NCI-H1092 (cell line): ENCODE measurements around the gene RSPH1.

Experiments
- DNase-seq: peaks from one replicate; lab custom pipeline; 2025; lab: John Stamatoyannopoulos, UW

RSPH1 gene

DNA sequence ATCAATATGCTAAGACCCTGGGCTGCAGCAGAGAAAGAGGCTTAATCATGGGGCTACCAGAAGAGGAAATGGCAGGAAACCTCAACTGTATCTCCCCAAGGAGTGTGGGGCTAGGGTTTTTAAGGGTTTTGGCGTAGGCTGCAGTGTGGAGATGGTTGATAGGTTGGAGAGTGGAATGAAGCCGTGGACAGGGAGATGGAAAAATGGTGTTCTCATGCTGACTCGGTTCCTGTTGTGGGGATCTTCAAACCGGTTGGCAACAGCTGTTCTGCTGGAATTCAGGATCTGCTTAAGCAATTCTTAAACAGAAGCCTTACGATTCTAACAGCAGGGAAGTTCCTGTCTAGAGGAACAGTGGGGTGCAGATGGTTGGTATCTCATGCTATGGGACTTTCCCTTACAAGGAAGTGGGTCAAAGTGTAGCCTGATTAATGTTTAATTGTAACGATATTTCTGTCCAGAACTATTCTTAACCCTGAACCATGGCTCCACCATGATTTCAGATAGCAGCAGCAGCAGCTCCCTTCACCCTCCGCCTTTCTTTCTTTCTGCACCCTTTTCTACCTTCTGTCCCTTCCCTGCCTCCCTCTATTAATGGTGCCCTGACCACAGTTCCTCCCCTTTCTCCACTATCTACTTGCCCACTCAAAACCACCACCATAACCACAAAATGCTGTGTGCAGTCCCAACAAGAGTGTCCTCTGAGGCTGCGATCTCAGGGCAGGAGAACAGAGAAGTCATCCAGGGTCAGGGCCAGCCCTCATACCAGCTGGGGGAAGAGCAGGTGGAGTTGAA, 30.8 kb downstream of the RSPH1 start:
- no peak for DNase-seq

DNA sequence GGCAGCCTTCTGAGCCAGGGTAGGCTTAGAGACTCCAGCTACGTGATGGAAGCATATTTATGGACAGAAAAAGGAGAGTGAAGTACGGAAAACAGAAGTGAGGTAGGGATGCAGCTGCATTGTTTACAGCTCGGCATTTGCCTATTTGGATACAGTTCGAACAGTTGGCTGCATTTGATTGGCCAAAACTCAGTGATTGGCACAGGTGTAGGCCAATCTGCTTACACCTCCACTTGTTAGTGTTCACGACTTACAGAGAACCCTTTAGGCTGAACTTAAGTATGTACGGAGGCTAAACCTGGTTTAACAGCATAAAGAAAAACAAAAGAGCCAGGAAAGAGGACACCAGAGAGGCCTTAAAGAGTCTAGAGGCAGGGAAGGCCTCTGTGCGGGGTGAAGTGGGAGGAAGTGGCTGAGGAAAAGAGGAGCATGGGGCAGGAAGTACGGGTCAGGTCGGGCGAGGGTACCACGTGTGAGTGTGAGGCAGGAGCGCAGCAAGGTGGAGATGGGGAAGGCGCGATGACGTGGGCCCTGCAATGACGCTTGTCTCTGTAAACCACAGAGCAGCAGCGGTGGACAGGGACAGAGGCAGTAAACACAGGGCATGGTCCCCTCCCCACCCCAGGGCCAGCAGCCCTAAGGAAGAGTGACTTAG, 32.0 kb downstream of the RSPH1 start:
- DNase-seq: no peak

DNA sequence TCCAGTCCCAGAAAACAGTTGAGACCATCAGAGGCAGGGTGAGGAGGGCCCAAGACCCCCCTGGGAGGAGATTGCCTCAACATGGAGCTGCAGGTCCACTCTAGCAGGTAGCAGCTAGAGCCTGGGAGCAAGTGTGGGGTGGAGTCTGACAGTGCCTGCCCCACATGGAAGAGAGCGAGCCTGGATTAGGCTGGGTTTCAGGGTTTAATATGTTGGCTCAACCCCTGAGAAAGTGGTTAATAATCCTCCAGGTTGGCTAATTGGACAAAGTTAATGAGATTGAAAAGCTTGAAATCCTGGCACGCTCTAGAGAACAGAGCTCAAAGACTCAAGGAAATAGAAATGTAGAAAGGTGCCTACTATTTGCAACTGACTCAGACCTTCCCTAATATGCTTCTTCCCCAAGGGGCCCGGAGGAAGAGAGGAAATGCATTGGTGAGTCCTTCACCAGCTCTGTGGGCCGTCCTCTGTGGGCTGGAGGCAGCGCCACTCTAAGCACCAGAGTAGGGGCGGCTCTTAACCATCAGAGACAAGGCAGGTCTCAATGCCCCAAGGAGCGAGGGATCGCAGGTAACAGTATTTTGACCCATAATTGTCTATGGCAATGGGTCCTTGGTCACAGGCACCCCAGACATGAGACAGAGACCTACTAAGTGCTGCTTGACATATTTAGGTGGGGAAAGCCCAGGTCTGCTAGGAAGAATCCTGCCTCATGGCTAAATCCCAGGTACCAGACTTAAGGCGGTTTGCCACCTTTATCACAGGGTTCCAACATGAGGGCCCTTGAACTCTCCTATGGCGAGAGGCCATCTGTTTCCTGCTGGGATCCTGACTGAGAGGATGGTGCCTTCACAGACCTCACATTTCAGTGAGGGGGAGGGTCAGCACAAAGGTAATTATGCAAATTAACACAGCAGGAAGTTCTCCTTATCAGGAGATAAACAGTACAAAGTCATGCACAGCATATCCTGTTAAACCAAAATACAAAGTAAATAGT, 33.8 kb downstream of the RSPH1 start:
- peak; percentile 10 for DNase-seq

- DNase-seq: no peak
These were observed 34.9 kb downstream of the RSPH1 start for GRCh38 chr21:42461185-42461520.

DNA sequence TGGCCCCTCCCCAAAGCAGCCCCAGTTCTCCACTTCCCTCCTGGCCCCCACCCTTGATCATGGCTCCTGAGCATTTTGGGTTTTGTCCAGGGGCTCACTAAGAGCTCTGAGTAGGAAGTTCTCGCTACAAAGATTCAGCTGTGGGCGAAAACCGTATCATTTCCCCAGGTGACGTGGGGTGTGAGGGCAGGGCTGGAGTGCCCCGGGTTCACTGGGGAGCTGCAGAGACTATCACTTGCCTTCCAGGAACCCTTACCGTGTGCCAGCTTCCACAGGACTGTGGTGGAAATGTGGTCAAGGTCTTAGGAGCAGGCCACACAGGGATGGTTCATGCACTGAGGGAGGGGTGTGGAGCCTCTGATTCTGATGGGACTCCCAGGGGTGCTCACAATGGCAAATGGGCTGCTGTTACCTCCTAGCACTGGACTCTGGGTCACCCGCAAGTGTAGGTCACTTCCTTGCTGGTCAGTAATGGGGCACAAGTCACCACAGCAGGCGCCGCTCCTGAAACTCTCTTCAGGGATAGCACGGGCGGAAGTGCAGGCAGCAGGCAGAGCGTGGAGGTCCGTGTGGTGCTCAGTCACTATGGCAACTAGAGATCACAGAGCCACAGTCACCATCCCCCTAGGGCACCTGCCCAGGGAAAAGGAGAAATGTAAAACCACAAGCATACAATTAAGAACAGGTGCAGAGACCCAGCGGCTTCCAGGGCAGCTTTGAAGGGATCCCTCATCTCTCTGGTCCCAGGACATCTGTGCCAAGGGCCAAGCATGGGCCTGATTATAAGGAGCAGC, 35.4 kb downstream of the RSPH1 start:
- peak; percentile 65 for DNase-seq

DNA sequence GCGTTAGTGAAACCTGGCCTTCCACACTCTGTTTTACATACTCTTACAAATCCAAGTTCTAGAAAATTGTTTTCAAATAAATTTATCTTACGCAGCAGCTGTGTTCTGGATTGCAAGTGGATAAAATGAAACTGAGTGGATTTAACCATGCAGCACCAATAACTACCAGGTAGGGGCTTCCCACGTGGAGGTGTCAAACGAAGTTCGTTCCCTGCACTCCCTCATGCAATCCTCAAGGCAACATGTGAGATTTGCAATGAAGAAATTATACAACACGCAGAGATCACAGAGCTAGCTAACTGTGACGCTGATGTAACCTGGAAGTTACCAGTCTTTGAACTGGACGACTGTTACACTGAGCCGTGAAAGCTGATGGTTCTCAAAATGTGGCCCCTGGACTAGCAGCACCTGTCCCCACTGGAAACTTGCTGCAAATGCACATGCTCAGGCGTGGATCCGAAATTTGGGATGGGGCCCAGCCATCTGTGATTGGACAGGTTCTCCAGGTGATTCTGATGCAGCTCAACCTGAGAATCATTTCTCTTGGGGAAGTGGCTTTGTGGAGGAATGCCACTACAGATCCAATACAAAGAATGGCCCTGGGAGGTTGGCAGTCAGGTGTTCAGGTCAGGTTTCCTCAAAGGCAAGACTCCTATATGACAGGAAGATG, 36.3 kb downstream of the RSPH1 start:
- DNase-seq: no peak

- DNase-seq: no peak
These were observed 37.0 kb downstream of the RSPH1 start for GRCh38 chr21:42459082-42459460.

DNA sequence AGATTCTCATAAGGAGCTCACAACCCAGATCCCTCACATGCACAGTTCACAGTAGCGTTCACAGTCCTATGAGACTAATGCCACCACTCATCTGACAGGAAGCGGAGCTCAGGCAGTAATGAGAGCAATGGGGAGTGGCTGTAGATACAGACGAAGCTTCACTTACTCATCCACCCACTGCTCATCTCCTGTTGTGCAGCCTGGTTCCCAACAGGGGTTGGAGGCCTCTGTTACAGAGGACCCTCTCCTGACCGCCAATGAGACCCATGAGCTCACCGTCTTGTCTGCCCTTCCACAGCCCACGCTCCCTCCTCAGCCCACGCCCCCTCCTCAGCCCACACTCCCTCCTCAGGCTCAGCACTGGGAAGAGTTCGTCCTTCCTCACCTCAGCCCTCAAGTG, 39.6 kb downstream of the RSPH1 start:
- DNase-seq: no peak

GRCh38 chr21:42455754-42456440, 40.1 kb downstream of the RSPH1 start:
- DNase-seq: no peak

DNA sequence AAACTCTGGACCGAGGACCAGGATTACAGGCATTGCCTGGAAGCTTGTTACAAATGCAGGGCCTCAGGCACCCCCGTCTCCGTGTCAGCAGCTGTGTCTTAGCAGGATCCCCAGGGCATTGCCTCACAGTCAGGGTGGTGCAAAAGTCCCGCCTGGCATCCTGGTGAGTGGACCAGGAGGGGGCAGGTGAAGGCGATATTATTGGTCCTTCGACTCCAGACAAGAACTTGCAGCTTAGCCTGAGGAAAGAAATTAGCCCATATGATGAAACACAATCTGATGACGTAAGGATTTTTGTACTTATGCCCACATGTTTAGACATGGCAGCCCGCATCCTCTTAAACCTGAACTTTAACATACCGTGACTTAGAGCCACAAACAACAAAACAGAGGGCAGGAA, 40.8 kb downstream of the RSPH1 start:
- DNase-seq: no peak

DNA sequence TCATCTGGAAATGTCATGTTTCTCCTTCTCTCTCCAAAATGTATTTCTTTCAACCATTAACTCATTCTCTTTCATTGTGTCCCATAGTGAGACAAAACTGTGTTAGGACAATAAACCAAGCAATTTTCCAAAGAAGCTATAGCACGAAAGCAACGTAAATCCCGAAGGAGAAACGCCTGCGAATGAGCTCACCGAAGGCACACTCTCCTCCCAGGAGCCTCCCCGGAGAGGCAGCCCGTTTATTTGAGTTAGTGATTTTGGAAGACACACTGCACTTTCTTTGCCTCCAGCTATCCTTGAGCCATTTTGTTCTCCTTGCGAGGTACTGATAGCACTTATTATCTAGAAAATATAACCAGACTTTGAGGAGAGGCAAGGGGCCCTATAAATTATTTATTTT, 41.2 kb downstream of the RSPH1 start:
- no peak for DNase-seq

DNA sequence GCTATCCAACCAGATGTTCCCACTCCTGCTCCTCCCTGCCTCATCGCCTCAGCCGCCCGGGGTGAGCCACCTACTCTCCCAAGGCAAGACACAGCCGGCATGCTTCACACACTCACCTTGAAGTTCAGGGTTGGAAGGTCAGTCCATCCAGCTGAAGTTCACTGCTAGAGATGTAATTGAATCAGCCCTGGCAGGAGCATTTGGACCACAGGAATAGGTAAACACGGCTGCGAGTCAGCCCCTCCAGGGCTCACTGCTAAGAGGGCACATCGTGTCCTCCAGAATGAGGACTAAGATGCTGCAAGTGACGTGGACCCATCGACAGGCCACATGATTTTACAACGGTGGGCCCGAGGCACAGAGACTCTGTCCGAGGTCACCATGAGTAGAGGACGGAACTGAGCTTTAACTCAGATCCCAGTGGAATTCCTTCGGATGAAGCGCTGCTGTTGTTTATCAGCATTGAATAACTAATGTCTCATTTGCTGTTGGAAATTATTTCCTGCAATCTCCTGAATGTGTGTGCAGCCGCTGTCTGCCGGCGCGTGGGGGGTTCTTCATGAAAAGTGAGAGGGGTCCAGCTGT, 41.9 kb downstream of the RSPH1 start:
- DNase-seq: no peak

DNA sequence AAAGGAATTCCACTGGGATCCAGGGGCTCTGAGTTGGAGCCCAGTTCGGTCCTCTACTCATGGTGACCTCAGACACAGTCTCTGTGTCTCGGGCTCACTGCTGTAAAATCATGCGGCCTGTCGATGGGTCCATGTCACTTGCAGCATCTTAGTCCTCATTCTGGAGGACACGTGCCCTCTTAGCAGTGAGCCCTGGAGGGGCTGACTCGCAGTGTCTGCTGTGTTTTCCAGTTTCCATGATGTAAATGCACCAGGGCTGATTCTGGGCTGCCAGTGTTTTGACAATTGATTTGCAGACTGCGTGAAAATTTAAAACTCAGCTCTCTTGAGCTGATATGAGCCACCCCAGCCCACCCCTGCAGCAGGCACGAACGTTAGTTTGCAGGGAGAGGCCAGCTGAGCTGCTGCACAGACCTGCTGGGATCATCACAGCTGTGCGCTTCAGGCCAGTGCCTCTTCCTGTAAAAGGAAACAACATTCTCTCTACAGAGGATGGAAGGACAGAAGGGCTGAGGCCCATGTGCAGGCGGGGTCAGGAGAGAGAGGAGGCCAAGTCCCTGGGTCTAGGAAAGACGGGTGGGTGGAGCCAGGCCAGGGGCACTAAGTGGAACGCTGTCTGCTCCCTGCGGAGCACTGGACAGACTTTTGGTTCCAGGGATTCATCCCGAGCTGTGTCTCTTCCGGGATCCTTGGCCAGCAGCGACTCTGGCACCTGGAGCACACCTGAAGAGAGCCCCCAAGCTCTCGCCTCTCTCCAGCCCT, 42.6 kb downstream of the RSPH1 start:
- DNase-seq: no peak

DNA sequence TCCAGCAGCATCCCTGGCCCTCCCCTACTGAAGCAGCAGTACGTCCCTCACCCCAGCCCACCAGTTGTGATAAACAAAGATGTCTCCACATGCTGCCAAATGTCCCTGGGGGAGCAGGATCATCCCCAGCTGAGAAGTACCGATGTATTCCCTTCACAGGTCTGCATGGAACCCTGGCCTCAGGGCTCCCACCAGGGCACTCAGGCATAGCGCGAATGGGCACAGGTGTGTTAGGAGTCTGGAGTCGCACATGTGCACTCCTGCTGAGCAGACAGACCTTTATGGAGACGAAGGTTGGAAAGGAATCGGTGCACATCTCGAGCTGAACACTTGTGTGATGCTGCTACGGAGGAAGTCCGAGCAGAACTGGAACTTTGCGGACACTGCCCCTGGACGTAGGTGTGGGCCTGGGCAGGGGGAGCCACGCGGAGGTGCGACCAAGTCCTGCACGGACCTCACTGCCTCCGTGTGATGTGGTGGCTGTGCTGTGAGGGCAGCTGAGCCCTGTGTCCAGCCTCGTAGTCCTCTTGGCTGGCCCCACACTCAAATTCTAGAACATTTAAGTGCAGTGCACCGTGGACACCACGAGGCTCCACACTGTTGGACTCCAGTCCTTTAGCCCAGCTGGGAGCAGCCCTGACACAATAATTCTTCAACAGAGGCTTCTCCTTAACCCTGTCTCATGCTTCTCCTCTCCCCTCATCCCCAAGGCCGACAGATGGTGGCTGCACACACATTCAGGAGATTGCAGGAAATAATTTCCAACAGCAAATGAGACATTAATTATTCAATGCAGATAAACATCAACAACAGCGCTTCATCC, 43.4 kb downstream of the RSPH1 start:
- no peak for DNase-seq

DNA sequence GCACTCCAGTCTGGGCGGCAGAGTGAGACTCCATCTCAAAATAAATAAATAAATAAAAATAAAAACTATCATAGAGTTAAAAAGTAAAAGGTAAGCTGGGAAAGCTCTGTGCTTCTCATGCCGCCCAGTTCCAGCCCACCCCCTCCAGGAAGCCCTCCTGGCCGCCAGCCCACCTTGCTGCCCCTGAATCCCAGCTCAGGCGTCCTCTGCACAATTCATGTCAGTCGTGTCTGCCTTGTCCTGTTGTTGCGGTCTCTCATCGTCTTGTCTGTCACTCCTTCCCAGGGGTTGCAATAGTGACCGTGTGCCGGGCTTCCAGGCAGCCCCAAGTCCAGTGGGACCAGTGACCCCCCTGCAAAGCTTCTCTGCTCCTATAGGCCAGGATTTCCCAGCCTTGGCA, 44.1 kb downstream of the RSPH1 start:
- no peak for DNase-seq

- no peak for DNase-seq
These were observed 47.3 kb downstream of the RSPH1 start for GRCh38 chr21:42448686-42449085.

- no peak for DNase-seq
These were observed 48.3 kb downstream of the RSPH1 start for GRCh38 chr21:42447732-42448131.

GRCh38 chr21:42447182-42447581, 48.8 kb downstream of the RSPH1 start:
- no peak for DNase-seq

- no peak for DNase-seq
These were observed 49.5 kb downstream of the RSPH1 start for GRCh38 chr21:42446531-42446930.
